HEK293T (cell line): Measurements from ENCODE around the gene S100A13.

ENCODE experiments used
- ELF4 ChIP-seq: fragments of 450-650 bp; IDR thresholded peaks from 2 replicates; pipeline ENCODE4 v1.6.1; 2017; ENCODE audit warnings: antibody characterized with exemption
- FOXM1 ChIP-seq: fragments of 450-650 bp; IDR thresholded peaks from 2 replicates; pipeline ENCODE4 v1.6.1; 2017; ENCODE audit warnings: mild to moderate bottlenecking, borderline replicate concordance
- HDGF ChIP-seq: fragments of 450-650 bp; IDR thresholded peaks from 2 replicates; pipeline ENCODE4 v1.6.1; 2017; ENCODE audit warnings: antibody characterized with exemption, borderline replicate concordance
- L3MBTL2 ChIP-seq: fragments of 450-650 bp; conservative IDR thresholded peaks from 2 replicates; pipeline ENCODE4 v1.6.1; 2016; ENCODE audit warnings: mild to moderate bottlenecking
- PKNOX1 ChIP-seq: fragments of 450-650 bp; IDR thresholded peaks from 2 replicates; pipeline ENCODE4 v1.6.1; 2016
- SP1 ChIP-seq: fragments of 450-650 bp; IDR thresholded peaks from 2 replicates; pipeline ENCODE4 v1.6.1; 2017
- TARDBP ChIP-seq: fragments of 450-650 bp; IDR thresholded peaks from 2 replicates; pipeline ENCODE4 v1.6.1; 2016
- ZNF384 ChIP-seq: fragments of 450-650 bp; IDR thresholded peaks from 2 replicates; pipeline ENCODE4 v1.6.1; 2016

GRCh38 chr1:153639280-153639679 lies 12.0 kb upstream of the S100A13 start:
- TF ChIP-seq TARDBP, result no peak
- TF ChIP-seq SP1, result no peak
- TF ChIP-seq PKNOX1, result no peak
- TF ChIP-seq ELF4, result no peak
- no peak for TF ChIP-seq ZNF384
- TF ChIP-seq L3MBTL2, result no peak
- TF ChIP-seq HDGF, result no peak
- no peak for TF ChIP-seq FOXM1
